Measurements from ENCODE around the gene KLHL7. TPM values are rescaled to one million over a fixed set of nuclear protein-coding genes. Genes with fewer than 3 reads are reported as not detected.

KLHL7 gene
- total RNA-seq, 1 experiment from 2014 or later, result 35.2 TPM

- DNase-seq, result no peak
- Mint-ChIP-seq H3K27me3 (ENCODE audit: unreplicated experiment) (no peaks in the 10 kb centered on the region), H3K4me1 (ENCODE audit: low read depth, unreplicated experiment) (no peaks in the 10 kb centered on the region), H3K36me3 (ENCODE audit: insufficient read depth, unreplicated experiment) (no peaks in the 10 kb centered on the region), H3K9me3 (ENCODE audit: low read depth, unreplicated experiment) (no peaks in the 10 kb centered on the region), H3K4me3 (ENCODE audit: low read depth, unreplicated experiment) (no peak overlapping the region), H3K27ac (ENCODE audit: unreplicated experiment) (no peak overlapping the region)
- no TSS peak for BruUV-seq (replicated peaks)
- intact Hi-C loops (cut with micrococcal nuclease; ENCODE audit: unreplicated experiment), result no loop called here
- TF ChIP-seq CTCF (IDR thresholded peaks at IDR 0.05; ENCODE audit: unreplicated experiment), result no peak
- CTCF ChIA-PET, result no interaction called here
Observed at GRCh38 chr7:23115991-23116390, 10.4 kb downstream of the KLHL7 start.

- no peak for DNase-seq
- CTCF ChIA-PET, result no interaction called here
- Mint-ChIP-seq H3K27me3 (ENCODE audit: unreplicated experiment) (no peaks in the 10 kb centered on the region), H3K9me3 (ENCODE audit: low read depth, unreplicated experiment) (no peaks in the 10 kb centered on the region), H3K27ac (ENCODE audit: unreplicated experiment) (no peak overlapping the region), H3K4me1 (ENCODE audit: low read depth, unreplicated experiment) (no peaks in the 10 kb centered on the region), H3K4me3 (ENCODE audit: low read depth, unreplicated experiment) (no peak overlapping the region), H3K36me3 (ENCODE audit: insufficient read depth, unreplicated experiment) (no peaks in the 10 kb centered on the region)
- no peak for TF ChIP-seq CTCF (IDR thresholded peaks at IDR 0.05; ENCODE audit: unreplicated experiment)
- BruUV-seq (replicated peaks), result no TSS peak
- intact Hi-C loops (cut with micrococcal nuclease; ENCODE audit: unreplicated experiment), result no loop called here
Observed at GRCh38 chr7:23117841-23118240, 12.3 kb downstream of the KLHL7 start.

GRCh38 chr7:23120106-23120505 lies 14.5 kb downstream of the KLHL7 start:
- H3K36me3 Mint-ChIP-seq (ENCODE audit: insufficient read depth, unreplicated experiment), result no peaks in the 10 kb centered on the region
- H3K4me3 Mint-ChIP-seq (ENCODE audit: low read depth, unreplicated experiment), result no peak overlapping the region
- H3K27ac Mint-ChIP-seq (ENCODE audit: unreplicated experiment), result no peak overlapping the region
- no peak for TF ChIP-seq CTCF (IDR thresholded peaks at IDR 0.05; ENCODE audit: unreplicated experiment)
- CTCF ChIA-PET, result no interaction called here
- BruUV-seq (replicated peaks), result no TSS peak
- H3K9me3 Mint-ChIP-seq (ENCODE audit: low read depth, unreplicated experiment), result no peaks in the 10 kb centered on the region
- no peak for DNase-seq
- H3K27me3 Mint-ChIP-seq (ENCODE audit: unreplicated experiment), result no peaks in the 10 kb centered on the region
- no peaks in the 10 kb centered on the region for H3K4me1 Mint-ChIP-seq (ENCODE audit: low read depth, unreplicated experiment)
- intact Hi-C loops (cut with micrococcal nuclease; ENCODE audit: unreplicated experiment), result no loop called here

- no peaks in the 10 kb centered on the region for H3K27me3 Mint-ChIP-seq (ENCODE audit: unreplicated experiment)
- no peaks in the 10 kb centered on the region for H3K36me3 Mint-ChIP-seq (ENCODE audit: insufficient read depth, unreplicated experiment)
- H3K27ac Mint-ChIP-seq (ENCODE audit: unreplicated experiment), result no peak overlapping the region
- CTCF ChIA-PET, result interaction anchor here (0.7 kb wide), 1 partner anchor 593 kb away, joined by 3 read pairs; no protein-coding TSS in a partner anchor
- intact Hi-C loops (cut with micrococcal nuclease; ENCODE audit: unreplicated experiment), result no loop called here
- no peak for TF ChIP-seq CTCF (IDR thresholded peaks at IDR 0.05; ENCODE audit: unreplicated experiment)
- no TSS peak for BruUV-seq (replicated peaks)
- no peak for DNase-seq
- H3K4me3 Mint-ChIP-seq (ENCODE audit: low read depth, unreplicated experiment), result no peak overlapping the region
- no peaks in the 10 kb centered on the region for H3K9me3 Mint-ChIP-seq (ENCODE audit: low read depth, unreplicated experiment)
- no peaks in the 10 kb centered on the region for H3K4me1 Mint-ChIP-seq (ENCODE audit: low read depth, unreplicated experiment)
Observed at GRCh38 chr7:23121165-23121564, 15.6 kb downstream of the KLHL7 start.
